Neural progenitor cell (in vitro differentiated cells): ENCODE results near the gene CXorf49.
"Not testable (repeated sequence)": the region's sequence is repeated elsewhere in the genome, so short reads cannot be mapped to it uniquely, and the experiment has no call there.

Experiments used
- EZH2 ChIP-seq: fragments of 200-600 bp; sonication (generic); IDR thresholded peaks from 2 replicates; pipeline ENCODE4 v1.6.1; 2017; ENCODE audit warnings: antibody characterized with exemption, mild to moderate bottlenecking, moderate library complexity
- TF ChIP-seq, protein P1 (sequence below): fragments of 200-600 bp; sonication (generic); IDR thresholded peaks from 2 replicates; pipeline ENCODE4 v1.5.1; 2017; ENCODE audit warnings: antibody characterized with exemption, mild to moderate bottlenecking

- TF ChIP-seq, protein P1, sequence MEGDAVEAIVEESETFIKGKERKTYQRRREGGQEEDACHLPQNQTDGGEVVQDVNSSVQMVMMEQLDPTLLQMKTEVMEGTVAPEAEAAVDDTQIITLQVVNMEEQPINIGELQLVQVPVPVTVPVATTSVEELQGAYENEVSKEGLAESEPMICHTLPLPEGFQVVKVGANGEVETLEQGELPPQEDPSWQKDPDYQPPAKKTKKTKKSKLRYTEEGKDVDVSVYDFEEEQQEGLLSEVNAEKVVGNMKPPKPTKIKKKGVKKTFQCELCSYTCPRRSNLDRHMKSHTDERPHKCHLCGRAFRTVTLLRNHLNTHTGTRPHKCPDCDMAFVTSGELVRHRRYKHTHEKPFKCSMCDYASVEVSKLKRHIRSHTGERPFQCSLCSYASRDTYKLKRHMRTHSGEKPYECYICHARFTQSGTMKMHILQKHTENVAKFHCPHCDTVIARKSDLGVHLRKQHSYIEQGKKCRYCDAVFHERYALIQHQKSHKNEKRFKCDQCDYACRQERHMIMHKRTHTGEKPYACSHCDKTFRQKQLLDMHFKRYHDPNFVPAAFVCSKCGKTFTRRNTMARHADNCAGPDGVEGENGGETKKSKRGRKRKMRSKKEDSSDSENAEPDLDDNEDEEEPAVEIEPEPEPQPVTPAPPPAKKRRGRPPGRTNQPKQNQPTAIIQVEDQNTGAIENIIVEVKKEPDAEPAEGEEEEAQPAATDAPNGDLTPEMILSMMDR, result not testable (repeated sequence)
- not testable (repeated sequence) for TF ChIP-seq EZH2
Observed at GRCh38 chrX:71765613-71766012, 47.5 kb upstream of the CXorf49 start.
